Measurements from ENCODE around the gene IFT52. TPM values are rescaled to one million over a fixed set of nuclear protein-coding genes. Genes with fewer than 3 reads are reported as not detected.

IFT52 gene
- total RNA-seq, 2 experiments from 2014 or later, result 22.7 to 24.7 TPM

- no peak overlapping the region for H3K27ac ChIP-seq (ENCODE audit: low read depth, low read length, poor library complexity, severe bottlenecking)
- H3K79me2 ChIP-seq (ENCODE audit: insufficient read depth, low read depth, low read length), result no peaks in the 10 kb centered on the region
- BruUV-seq (replicated peaks), result no TSS peak
- TF ChIP-seq, protein P1, sequence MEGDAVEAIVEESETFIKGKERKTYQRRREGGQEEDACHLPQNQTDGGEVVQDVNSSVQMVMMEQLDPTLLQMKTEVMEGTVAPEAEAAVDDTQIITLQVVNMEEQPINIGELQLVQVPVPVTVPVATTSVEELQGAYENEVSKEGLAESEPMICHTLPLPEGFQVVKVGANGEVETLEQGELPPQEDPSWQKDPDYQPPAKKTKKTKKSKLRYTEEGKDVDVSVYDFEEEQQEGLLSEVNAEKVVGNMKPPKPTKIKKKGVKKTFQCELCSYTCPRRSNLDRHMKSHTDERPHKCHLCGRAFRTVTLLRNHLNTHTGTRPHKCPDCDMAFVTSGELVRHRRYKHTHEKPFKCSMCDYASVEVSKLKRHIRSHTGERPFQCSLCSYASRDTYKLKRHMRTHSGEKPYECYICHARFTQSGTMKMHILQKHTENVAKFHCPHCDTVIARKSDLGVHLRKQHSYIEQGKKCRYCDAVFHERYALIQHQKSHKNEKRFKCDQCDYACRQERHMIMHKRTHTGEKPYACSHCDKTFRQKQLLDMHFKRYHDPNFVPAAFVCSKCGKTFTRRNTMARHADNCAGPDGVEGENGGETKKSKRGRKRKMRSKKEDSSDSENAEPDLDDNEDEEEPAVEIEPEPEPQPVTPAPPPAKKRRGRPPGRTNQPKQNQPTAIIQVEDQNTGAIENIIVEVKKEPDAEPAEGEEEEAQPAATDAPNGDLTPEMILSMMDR (conservative IDR thresholded peaks at IDR 0.05; ENCODE audit: low read length), result no peak
- TF ChIP-seq EZH2phosphoT487 (IDR thresholded peaks at IDR 0.05; ENCODE audit: borderline replicate concordance, low read depth, low read length), result no peak
- no peak for DNase-seq (ENCODE audit: low spot score)
- H3K36me3 ChIP-seq (ENCODE audit: insufficient read depth, low read length), result no peaks in the 10 kb centered on the region
- no peak overlapping the region for H2AFZ ChIP-seq (ENCODE audit: low read length)
- H3K9me2 ChIP-seq (ENCODE audit: insufficient read depth, low read length), result no peaks in the 10 kb centered on the region
- CTCF ChIA-PET (ENCODE audit: unreplicated experiment), result no interaction called here
- no peaks in the 10 kb centered on the region for H3K9me3 ChIP-seq (ENCODE audit: low read length)
- no peak overlapping the region for H3K4me2 ChIP-seq (ENCODE audit: low read length)
- H3K4me3 ChIP-seq (ENCODE audit: low read depth, low read length, poor library complexity, severe bottlenecking), result no peak overlapping the region
- intact Hi-C loops (cut with micrococcal nuclease; ENCODE audit: unreplicated experiment), result loop anchor here (10.0 kb wide), 1 partner anchor 134 kb away; no protein-coding TSS in a partner anchor
- H4K20me1 ChIP-seq (ENCODE audit: insufficient read depth, low read length), result no peaks in the 10 kb centered on the region
- POLR2A ChIA-PET, result interaction anchor here (0.7 to 1.4 kb wide), 2 partner anchors 8 to 1122 kb away, joined by 4 read pairs; no protein-coding TSS in a partner anchor
- H3K4me1 ChIP-seq (ENCODE audit: insufficient read depth, low read length, poor library complexity, severe bottlenecking), result no peaks in the 10 kb centered on the region
Measured at GRCh38 chr20:43560974-43561373, 29.8 kb upstream of the IFT52 start.

DNA sequence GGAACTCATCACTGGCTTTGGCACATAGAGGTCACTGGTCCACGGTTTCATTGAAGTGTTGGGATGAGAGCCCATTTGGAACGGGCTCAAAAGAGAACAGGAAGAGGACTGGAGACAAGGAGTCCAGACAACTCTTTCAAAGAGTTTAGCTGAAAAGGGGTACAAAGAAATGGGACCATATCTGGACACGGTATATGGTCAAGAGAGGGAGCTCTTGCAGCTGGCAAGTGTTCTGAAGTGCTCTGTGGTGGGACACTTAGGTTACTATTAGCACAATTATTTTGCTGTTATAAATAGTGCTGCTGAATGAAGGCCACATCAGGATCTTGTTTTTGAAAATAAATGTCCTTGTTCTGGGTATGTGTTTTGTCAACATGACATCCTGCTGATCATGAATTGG lies 27.3 kb upstream of the IFT52 start:
- Histone ChIP-seq H2AFZ (ENCODE audit: low read length) (no peak overlapping the region), H3K4me3 (ENCODE audit: low read depth, low read length, poor library complexity, severe bottlenecking) (no peak overlapping the region), H4K20me1 (ENCODE audit: insufficient read depth, low read length) (no peaks in the 10 kb centered on the region), H3K79me2 (ENCODE audit: insufficient read depth, low read depth, low read length) (no peaks in the 10 kb centered on the region), H3K9me3 (ENCODE audit: low read length) (no peaks in the 10 kb centered on the region), H3K27ac (ENCODE audit: low read depth, low read length, poor library complexity, severe bottlenecking) (no peak overlapping the region), H3K4me2 (ENCODE audit: low read length) (no peak overlapping the region), H3K9me2 (ENCODE audit: insufficient read depth, low read length) (no peaks in the 10 kb centered on the region), H3K4me1 (ENCODE audit: insufficient read depth, low read length, poor library complexity, severe bottlenecking) (no peaks in the 10 kb centered on the region), H3K36me3 (ENCODE audit: insufficient read depth, low read length) (no peaks in the 10 kb centered on the region)
- peak; percentile 36 for DNase-seq (ENCODE audit: low spot score)
- BruUV-seq (replicated peaks), result no TSS peak
- no peak for TF ChIP-seq EZH2phosphoT487 (IDR thresholded peaks at IDR 0.05; ENCODE audit: borderline replicate concordance, low read depth, low read length)
- TF ChIP-seq, protein P1 (conservative IDR thresholded peaks at IDR 0.05; ENCODE audit: low read length), result peak; percentile 72
- intact Hi-C loops (cut with micrococcal nuclease; ENCODE audit: unreplicated experiment), result loop anchor here (10.0 kb wide), 1 partner anchor 131 kb away; no protein-coding TSS in a partner anchor
- CTCF ChIA-PET (ENCODE audit: unreplicated experiment), result interaction anchor here (0.6 kb wide), 1 partner anchor 27 kb away, joined by 7 read pairs; the partner anchor contains the start of gene IFT52
- POLR2A ChIA-PET, result interaction anchor here (0.7 to 1.1 kb wide), 2 partner anchors 9 to 51 kb away, joined by 4 read pairs; no protein-coding TSS in a partner anchor

- Histone ChIP-seq H3K79me2 (ENCODE audit: insufficient read depth, low read depth, low read length) (no peaks in the 10 kb centered on the region), H3K4me2 (ENCODE audit: low read length) (no peak overlapping the region), H3K4me3 (ENCODE audit: low read depth, low read length, poor library complexity, severe bottlenecking) (no peak overlapping the region), H3K9me2 (ENCODE audit: insufficient read depth, low read length) (no peaks in the 10 kb centered on the region), H2AFZ (ENCODE audit: low read length) (no peak overlapping the region), H3K9me3 (ENCODE audit: low read length) (no peaks in the 10 kb centered on the region), H3K4me1 (ENCODE audit: insufficient read depth, low read length, poor library complexity, severe bottlenecking) (no peaks in the 10 kb centered on the region), H3K27ac (ENCODE audit: low read depth, low read length, poor library complexity, severe bottlenecking) (no peak overlapping the region), H4K20me1 (ENCODE audit: insufficient read depth, low read length) (no peaks in the 10 kb centered on the region), H3K36me3 (ENCODE audit: insufficient read depth, low read length) (no peaks in the 10 kb centered on the region)
- POLR2A ChIA-PET, result interaction anchor here (1.1 kb wide), 1 partner anchor 51 kb away, joined by 4 read pairs; no protein-coding TSS in a partner anchor
- no TSS peak for BruUV-seq (replicated peaks)
- CTCF ChIA-PET (ENCODE audit: unreplicated experiment), result no interaction called here
- intact Hi-C loops (cut with micrococcal nuclease; ENCODE audit: unreplicated experiment), result loop anchor here (10.0 kb wide), 1 partner anchor 131 kb away; no protein-coding TSS in a partner anchor
- DNase-seq (ENCODE audit: low spot score), result no peak
- TF ChIP-seq, protein P1 (conservative IDR thresholded peaks at IDR 0.05; ENCODE audit: low read length), result no peak
- no peak for TF ChIP-seq EZH2phosphoT487 (IDR thresholded peaks at IDR 0.05; ENCODE audit: borderline replicate concordance, low read depth, low read length)
Measured at GRCh38 chr20:43563991-43564390, 26.7 kb upstream of the IFT52 start.

Measured in OCI-LY7 (cell line).